HG03460 (cell line): ENCODE measurements around the gene IL10RA.

Source experiments
- ATAC-seq: cut with Tn5 transposase; IDR thresholded peaks from one replicate; pipeline ENCODE4 v1.9.1; 2021; ENCODE audit not compliant: unreplicated experiment

Gene IL10RA

DNA sequence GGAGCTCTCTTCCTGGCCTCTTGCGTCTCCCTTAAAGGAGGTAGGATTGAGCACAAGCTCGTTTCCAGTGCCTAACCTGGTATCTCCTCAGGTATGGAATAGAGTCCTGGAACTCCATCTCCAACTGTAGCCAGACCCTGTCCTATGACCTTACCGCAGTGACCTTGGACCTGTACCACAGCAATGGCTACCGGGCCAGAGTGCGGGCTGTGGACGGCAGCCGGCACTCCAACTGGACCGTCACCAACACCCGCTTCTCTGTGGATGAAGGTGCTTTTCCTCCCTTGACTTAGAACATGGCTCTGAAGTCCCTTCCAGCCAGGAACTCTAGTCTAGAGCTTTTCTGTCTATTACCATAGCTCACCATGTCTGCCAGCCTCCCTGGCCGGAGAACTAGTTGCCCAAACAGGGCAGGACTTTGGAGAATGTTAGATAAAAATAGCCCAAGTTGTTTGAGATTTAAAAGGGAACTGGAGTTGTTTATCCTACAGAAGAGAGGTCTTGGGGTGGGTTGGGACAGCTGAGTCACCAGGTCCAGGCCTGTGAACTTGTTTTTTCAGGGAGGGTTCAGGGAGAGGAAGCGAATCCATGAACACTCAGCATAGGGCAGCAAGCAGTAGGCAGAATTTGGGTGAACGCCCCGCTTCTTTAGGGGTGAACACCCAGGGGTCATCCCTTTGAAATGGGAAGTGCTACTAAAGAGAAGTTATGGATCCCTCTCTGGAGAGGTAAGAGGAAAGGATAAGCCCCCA lies 3.3 kb downstream of the IL10RA start:
- no peak for ATAC-seq

DNA sequence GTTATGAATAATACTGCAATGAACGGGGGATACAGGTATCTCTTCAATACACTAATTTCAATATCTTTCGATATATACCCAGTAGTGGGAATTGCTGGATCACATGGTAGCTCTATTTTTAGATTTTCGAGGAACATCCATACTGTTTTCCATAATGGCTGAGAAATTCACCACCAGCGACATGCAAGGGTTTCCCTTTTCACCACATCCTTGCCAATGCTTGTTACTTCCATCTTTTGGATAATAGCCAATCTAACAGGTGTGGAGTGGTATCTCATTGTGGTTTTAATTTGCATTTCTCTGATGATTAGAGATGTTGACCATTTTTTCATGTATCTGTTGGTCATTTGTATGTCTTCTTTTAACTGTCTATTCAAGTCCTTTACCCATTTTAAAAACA lies 5.9 kb downstream of the IL10RA start:
- no peak for ATAC-seq

DNA sequence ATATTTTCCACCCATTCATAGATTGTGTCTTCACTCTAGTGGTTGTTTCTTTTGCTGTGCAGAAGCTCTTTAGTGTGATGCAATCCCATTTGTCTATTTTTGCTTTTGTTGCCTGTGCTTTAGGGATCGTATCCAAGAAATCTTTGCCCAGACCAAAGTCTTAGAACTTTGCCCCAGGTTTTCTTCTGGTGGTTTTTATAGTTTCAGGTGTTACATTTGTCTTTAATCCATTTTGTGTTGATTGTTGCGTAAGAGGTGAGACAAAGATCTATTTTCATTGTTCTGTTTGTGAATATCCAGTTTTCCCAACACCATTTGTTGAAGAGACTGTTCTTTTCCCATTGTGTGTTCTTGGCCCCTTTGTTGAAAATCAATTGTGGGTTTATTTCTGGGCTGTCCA lies 6.4 kb downstream of the IL10RA start:
- ATAC-seq, result no peak

DNA sequence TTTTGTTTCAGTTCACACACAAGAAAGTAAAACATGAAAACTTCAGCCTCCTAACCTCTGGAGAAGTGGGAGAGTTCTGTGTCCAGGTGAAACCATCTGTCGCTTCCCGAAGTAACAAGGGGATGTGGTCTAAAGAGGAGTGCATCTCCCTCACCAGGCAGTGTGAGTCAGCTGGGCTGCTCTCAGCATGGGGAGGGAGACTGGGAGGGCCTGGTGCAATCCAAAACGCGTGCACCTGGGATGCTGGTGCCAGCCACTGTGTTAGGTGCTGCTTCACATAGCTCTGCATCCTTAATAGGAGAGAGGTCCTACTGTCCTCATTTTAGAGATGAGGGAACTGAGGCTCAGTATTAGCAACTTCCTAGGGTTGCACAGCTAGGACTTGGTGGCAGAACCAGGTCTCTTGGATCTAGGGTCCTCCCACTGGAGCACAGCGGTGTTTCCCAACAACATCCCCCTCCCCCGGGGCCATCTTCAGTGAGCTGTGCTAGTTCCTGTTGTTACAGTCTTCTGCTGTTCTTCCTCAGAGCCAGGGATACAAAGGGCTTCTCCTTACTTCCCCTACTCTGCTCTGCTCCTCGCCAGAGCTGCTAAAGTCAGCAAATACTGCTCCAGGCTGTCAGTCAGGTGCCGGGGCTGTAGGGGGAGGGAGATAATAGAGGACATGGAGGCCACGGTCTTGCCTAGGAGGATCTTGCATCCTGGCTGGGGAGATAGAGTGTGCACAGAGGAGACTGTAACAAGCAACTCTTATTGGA lies 8.0 kb downstream of the IL10RA start:
- ATAC-seq, result no peak

DNA sequence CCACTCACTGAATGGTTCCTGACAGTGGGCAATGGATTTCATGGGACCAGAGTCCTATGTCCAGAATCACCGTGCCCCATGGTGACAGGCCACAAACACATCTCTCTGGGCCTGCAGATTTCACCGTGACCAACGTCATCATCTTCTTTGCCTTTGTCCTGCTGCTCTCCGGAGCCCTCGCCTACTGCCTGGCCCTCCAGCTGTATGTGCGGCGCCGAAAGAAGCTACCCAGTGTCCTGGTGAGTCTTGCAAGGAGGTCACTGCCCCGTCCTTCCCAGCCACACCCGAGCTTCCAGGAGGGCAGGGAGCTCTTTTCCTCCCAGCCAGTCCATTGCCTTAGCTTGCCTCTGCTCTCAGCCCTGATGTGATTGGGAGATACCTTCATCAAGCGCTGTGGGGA lies 9.3 kb downstream of the IL10RA start:
- no peak for ATAC-seq

DNA sequence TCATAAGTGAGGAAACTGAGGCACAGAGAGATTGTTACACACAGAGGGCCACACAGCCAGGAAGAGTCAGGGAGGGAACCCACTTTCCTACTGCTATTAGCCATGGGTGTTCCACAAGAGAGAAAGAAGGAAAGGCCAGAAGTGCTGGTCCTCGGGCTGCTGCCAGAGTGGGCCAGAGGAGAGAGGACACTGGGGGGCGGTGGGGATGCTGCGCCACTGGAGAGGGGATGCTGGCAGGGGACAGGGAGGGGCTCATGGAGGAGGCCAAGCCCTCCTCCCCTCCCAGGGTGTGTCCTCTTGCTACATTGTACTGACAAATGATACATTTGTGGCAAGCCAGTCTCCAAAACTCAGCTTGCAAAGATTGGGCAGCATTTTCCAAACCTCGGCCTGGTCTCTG lies 9.9 kb downstream of the IL10RA start:
- no peak for ATAC-seq

DNA sequence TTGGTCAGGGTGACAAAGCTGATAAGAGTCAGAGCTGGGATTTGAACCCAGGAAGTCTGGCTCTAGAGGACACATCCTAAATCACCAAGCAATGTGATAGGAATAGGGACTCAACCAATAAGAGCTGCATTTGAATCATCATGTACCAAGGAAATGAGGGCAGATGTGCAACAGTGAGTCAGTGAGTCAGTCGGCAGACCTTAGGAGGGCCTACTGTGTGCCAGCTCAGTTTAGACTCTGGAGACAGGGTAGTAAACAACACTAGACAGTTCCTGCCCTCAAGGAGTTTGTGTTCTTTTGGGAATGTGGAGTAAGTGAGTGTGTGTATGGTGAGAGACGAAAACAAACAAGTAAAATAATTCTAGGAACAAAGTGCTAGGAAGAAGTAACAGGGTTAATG lies 11.2 kb downstream of the IL10RA start:
- no peak for ATAC-seq

DNA sequence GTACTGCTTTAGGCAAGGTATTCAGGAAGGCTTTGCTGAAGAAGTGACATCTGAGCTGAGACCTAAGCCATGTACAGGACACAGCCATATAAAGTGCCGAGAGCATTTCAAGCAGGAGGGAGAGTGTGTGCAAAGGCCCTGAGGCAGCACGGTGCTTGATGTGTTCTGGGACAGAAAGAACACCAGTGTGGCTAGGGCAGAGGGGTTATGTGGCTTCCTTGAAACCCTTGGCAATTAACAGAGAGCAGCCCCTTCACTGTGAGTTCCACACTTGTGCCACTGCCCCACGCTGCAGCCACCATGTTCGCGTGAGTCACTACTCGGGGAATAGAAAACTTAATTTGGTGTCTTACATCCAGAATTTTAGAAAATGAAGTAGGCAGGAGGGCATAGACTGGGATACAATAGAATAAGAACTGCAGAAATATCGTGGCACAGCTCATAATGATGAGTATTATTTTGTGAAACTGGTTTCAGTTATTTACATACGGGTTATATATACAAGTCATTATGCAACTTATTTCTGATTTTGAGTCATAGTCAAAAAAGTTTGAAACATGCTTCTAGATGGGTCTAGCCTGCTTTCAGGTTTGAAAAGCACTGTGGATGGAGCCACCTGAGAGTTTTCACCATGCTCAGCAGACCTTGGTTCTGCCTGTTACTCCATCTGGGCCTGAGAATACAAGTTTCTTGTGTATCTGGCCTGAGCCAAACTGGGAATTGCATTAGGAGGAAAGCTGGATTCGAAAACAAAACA lies 11.8 kb downstream of the IL10RA start:
- peak; percentile 63 for ATAC-seq

DNA sequence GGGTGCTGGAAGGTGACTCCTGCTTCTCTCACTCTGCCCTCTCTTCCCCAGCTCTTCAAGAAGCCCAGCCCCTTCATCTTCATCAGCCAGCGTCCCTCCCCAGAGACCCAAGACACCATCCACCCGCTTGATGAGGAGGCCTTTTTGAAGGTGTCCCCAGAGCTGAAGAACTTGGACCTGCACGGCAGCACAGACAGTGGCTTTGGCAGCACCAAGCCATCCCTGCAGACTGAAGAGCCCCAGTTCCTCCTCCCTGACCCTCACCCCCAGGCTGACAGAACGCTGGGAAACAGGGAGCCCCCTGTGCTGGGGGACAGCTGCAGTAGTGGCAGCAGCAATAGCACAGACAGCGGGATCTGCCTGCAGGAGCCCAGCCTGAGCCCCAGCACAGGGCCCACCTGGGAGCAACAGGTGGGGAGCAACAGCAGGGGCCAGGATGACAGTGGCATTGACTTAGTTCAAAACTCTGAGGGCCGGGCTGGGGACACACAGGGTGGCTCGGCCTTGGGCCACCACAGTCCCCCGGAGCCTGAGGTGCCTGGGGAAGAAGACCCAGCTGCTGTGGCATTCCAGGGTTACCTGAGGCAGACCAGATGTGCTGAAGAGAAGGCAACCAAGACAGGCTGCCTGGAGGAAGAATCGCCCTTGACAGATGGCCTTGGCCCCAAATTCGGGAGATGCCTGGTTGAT lies 12.6 kb downstream of the IL10RA start:
- ATAC-seq, result no peak

DNA sequence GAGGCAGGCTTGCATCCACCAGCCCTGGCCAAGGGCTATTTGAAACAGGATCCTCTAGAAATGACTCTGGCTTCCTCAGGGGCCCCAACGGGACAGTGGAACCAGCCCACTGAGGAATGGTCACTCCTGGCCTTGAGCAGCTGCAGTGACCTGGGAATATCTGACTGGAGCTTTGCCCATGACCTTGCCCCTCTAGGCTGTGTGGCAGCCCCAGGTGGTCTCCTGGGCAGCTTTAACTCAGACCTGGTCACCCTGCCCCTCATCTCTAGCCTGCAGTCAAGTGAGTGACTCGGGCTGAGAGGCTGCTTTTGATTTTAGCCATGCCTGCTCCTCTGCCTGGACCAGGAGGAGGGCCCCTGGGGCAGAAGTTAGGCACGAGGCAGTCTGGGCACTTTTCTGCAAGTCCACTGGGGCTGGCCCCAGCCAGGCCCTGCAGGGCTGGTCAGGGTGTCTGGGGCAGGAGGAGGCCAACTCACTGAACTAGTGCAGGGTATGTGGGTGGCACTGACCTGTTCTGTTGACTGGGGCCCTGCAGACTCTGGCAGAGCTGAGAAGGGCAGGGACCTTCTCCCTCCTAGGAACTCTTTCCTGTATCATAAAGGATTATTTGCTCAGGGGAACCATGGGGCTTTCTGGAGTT lies 13.3 kb downstream of the IL10RA start:
- ATAC-seq, result no peak

DNA sequence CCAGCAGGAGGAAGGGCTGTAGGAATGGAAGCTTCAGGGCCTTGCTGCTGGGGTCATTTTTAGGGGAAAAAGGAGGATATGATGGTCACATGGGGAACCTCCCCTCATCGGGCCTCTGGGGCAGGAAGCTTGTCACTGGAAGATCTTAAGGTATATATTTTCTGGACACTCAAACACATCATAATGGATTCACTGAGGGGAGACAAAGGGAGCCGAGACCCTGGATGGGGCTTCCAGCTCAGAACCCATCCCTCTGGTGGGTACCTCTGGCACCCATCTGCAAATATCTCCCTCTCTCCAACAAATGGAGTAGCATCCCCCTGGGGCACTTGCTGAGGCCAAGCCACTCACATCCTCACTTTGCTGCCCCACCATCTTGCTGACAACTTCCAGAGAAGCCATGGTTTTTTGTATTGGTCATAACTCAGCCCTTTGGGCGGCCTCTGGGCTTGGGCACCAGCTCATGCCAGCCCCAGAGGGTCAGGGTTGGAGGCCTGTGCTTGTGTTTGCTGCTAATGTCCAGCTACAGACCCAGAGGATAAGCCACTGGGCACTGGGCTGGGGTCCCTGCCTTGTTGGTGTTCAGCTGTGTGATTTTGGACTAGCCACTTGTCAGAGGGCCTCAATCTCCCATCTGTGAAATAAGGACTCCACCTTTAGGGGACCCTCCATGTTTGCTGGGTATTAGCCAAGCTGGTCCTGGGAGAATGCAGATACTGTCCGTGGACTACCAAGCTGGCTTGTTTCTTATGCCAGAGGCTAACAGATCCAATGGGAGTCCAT lies 14.1 kb downstream of the IL10RA start:
- ATAC-seq, result no peak

DNA sequence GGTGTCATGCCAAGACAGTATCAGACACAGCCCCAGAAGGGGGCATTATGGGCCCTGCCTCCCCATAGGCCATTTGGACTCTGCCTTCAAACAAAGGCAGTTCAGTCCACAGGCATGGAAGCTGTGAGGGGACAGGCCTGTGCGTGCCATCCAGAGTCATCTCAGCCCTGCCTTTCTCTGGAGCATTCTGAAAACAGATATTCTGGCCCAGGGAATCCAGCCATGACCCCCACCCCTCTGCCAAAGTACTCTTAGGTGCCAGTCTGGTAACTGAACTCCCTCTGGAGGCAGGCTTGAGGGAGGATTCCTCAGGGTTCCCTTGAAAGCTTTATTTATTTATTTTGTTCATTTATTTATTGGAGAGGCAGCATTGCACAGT lies 14.6 kb downstream of the IL10RA start:
- ATAC-seq, result no peak

DNA sequence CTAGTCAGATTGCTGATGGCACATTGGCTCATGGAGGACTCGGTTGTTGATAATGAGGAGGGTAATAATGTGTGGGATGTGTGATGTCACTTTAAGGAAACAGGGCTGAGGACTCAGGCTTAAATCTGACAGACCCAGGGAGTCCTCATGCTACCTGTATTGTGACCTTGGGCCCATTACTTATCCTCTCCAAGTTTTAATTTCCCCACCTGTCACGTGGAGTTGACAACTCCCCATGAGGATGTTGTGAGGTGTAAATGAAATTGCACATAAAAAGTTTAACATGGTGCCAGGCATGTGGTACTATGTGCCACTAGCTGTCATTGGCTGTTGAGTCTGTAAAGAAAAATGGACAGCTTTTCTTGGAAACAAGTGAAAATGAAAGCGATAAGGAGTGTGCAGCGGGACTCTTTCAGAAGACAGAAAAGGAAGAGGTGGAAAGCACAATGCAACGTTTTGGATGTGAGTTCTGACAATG lies 15.3 kb downstream of the IL10RA start:
- ATAC-seq, result no peak

DNA sequence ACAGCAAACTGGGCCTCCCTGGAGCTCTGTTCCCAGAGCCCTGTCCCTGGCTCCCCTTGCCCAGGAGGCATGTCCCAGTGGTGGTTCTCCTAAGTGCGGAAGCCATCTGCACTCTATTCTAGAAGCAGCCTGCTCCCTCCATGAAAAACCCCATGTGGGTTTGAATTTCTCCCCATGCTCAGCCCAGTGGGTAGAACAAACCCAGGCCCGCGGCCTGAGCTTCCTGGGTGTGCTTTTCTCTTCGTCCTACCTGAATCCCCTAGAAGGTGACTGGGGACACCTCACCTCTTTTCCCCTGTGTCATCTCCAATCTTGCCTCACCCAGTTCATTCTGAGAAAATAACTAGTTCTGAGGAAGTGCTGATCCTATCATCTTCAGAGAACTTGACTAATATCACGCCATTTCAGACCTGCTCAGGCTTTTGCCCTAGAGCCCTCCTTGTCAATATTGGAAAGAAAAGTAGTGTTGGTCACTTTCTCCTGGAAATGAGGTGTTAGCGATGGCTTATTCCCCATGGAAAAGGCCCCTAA lies 15.9 kb downstream of the IL10RA start:
- ATAC-seq, result no peak

DNA sequence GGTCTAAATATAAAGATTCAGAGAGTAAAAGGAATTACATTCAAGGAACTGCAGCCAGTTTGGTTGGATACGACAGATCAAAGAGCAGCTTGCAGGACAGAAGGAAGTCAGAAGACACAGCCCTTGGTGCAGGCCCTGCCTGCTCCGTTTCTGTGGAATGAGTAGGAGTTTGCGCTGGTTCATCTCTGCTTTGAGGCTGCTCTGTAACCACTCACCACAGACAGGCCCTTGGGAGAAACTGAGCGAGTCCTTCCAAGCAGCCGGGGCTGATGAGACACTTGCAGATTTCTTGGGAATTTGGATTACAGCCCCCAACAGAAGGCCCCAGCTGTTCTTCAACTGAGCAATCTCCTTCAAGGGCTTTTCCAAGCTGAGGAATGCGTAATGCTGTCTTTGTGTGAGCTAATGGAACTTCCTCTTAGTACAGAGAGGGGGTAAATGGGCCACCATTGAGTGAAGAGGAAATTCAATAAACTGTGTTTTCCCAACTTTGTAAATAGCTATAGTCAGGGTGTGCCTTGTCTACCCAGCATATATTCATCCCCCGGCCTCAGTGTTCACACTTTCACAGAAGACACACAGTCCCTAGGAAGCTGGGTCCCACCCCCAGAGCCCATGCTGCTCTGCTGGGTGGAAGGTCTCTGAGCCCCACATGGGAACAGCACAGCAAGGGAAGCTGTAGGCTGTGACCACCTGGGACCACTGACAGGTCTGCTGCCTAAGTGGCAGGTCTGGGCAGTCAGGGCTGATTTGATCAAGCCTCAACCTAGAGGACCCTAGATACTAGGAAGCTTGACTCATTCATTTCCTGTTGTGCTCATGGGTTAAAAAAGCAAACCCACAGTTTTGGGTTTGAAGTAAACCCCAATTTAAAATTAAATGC lies 16.6 kb downstream of the IL10RA start:
- ATAC-seq, result no peak

DNA sequence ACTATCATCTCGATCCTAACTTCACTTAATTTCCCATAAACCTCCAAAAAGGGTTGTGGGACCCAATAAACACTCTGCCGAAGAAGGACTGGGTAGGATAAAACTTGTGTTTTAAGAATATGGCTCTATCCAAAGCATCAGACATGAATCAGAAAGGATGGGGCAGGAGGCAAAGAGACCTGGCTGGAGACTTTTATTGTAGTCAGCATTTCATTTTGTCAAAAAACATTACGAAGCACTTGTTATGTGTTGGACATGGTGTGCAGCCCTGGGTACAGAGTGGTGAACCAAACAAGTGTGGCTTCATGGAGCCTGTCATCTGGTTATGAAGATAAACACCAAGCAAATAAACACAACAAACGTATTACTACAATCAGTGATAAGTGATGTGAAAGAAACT lies 17.3 kb downstream of the IL10RA start:
- no peak for ATAC-seq

DNA sequence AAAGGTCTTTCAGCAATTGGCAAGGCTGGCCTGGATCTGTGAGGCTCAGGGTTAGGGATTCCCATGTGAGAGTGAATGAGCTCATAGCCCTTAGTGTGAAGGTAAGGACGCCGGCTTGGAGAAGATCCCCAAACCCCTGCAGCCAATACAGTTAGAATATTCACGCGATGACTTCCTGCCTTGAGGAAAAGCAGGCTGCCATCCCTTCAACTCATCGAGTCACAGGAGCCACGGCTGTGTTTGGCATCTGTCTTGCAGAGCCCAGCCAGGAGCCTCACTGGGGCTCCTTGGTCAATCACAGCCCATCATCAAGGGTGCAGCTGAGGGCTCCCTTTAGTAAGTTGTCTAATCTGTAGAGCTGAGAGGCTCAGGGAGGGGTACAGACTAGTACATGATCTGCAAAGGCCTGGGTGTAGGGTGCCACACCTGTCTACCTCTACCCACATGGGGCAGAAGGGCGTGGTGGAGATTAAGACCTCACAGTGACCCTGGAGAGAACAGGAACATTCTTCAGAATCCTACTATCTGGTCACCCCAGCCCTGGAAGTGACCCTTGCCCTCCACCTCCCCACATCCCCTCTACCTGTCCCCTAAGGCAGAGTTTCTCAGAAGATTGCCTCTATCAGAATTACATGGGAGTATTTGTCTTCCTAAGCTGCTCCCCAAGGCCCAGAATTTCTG lies 18.5 kb downstream of the IL10RA start:
- ATAC-seq, result no peak
